Ovary (tissue), 3 donors: ENCODE measurements around the gene SHMT2.

ENCODE experiments used
- CTCF ChIP-seq, 3 donors: fragments of 450-650 bp in 2 of 3; fragments of 200-600 bp in 1 of 3; IDR thresholded peaks; one replicate each; pipeline versions ENCODE4 v1.5.1 to v1.8.0; 2016 to 2022; ENCODE audit warnings: antibody characterized with exemption in 3 of 3, mild to moderate bottlenecking in 1 of 3
- POLR2A ChIP-seq: fragments of 450-650 bp; IDR thresholded peaks from one replicate; pipeline ENCODE4 v1.6.1; 2017; ENCODE audit warnings: antibody characterized with exemption, mild to moderate bottlenecking, moderate library complexity
- donor health status: DM: no; HTN: no; CAD: no.

DNA sequence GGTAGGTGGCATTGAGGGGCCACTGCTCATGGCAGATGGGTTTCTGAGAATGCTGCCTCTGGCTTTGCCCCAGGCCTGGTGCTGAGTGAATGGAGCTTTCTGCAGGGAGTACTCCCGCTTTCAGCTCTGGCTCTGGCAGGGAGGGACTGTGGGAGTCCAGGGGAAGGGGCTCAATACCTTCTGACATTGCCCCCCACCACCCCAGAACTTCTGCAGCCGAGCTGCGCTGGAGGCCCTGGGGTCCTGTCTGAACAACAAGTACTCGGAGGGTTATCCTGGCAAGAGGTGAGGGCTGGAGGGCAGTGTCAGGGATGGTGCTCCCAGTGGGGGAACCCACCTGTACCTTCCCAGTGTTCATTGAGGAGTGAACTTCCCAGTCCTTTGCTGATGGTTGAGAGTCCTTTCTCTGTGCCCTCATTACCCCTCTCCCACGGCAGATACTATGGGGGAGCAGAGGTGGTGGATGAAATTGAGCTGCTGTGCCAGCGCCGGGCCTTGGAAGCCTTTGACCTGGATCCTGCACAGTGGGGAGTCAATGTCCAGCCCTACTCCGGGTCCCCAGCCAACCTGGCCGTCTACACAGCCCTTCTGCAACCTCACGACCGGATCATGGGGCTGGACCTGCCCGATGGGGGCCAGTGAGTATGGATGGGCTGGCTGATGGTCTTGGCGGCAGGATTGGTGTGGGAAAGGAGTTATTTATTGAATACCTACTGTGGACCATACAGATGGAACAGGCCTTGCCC, 1.9 kb downstream of the SHMT2 start:
- TF ChIP-seq CTCF (IDR thresholded peaks at IDR 0.05) (no peak), POLR2A (no peak)
